K562 (cell line): ENCODE data around the gene PPTC7. TPM values are rescaled to one million over a fixed set of nuclear protein-coding genes. Genes with fewer than 3 reads are reported as not detected.

Source experiments
- ARNT ChIP-seq, 2 experiments: fragments of 450-650 bp; IDR thresholded peaks; 2 replicates each; pipeline ENCODE4 v1.6.1; 2016; ENCODE audit warnings: mild to moderate bottlenecking in 1 of 2
- CXXC5 ChIP-seq: fragments of 250-450 bp; sonication (Bioruptor Pico); IDR thresholded peaks from 2 replicates; pipeline ENCODE4 v1.8.0; 2022; ENCODE audit warnings: inconsistent platforms, mild to moderate bottlenecking, moderate library complexity
- MGA ChIP-seq: fragments of 450-650 bp; IDR thresholded peaks from 2 replicates; pipeline ENCODE4 v1.6.1; 2016; ENCODE audit warnings: mild to moderate bottlenecking, moderate library complexity
- RAD21 ChIP-seq, 2 experiments: fragments of 250-450 bp in 1 of 2; fragments of 450-650 bp in 1 of 2; sonication (Bioruptor Pico) in 1 of 2; formaldehyde crosslinking in 1 of 2; IDR thresholded peaks in 1 of 2; conservative IDR thresholded peaks in 1 of 2; 2 replicates each; pipeline versions ENCODE4 v1.4.0 to v1.8.0; 2020 to 2022; ENCODE audit warnings: mild to moderate bottlenecking in 2 of 2, moderate library complexity in 1 of 2
- ZBTB12 ChIP-seq: fragments of 250-450 bp; sonication (Bioruptor Pico); IDR thresholded peaks from 2 replicates; pipeline ENCODE4 v1.4.0; 2020
- ZFPM2 ChIP-seq: fragments of 250-450 bp; sonication (Bioruptor Pico); IDR thresholded peaks from 2 replicates; pipeline ENCODE4 v1.5.1; 2022; ENCODE audit warnings: mild to moderate bottlenecking
- ZNF140 ChIP-seq: fragments of 250-450 bp; sonication (Bioruptor Pico); IDR thresholded peaks from 2 replicates; pipeline ENCODE4 v1.8.0; 2021; ENCODE audit warnings: moderate library complexity, mild to moderate bottlenecking, inconsistent platforms
- ZNF75A ChIP-seq: fragments of 450-650 bp; formaldehyde crosslinking; IDR thresholded peaks from 2 replicates; pipeline ENCODE4 v1.4.0; 2020; ENCODE audit warnings: mild to moderate bottlenecking
- polyA plus RNA-seq, 8 experiments: library from polyadenylated mRNA; depleted of rRNA in 4 of 8; stranded (reverse) in 5 of 8; unstranded in 3 of 8; fragments of >200 nt; fragmentation: Nextera tagmentation in 2 of 8; fragmentation: Illumina TruSeq in 1 of 8; extraction: Ambion mirVana in 2 of 8; extraction: Trizol in 1 of 8; gene quantifications; 2 replicates each; pipeline versions ENCODE4 v1.2.1 to v1.2.3, GENCODE V29; 2011 to 2014; ENCODE audit warnings: inconsistent platforms in 1 of 8, missing spikeins in 1 of 8
- total RNA-seq, 7 experiments: library from RNA; depleted of rRNA in 6 of 7; stranded (reverse); fragments of >200 nt in 6 of 7; fragmentation: Illumina TruSeq in 2 of 7; extraction: Trizol in 2 of 7; gene quantifications; 2 replicates each; pipeline versions ENCODE4 v1.2.1 to v1.2.3, GENCODE V29; 2011 to 2021; ENCODE audit warnings: low replicate concordance in 1 of 7

PPTC7 gene
- total and polyA plus RNA-seq, 9 of the 15 experiments (the other 6 are each of a cell fraction or from before 2014, with no cell fraction given), result 2.6 to 23.1 (median 11.9) TPM

GRCh38 chr12:110583137-110584059 is at the start of gene PPTC7 (continued):
- TF ChIP-seq MGA, result no peak; the same call in 1 of the 2 replicates
- no peak for TF ChIP-seq RAD21 (CRISPR knock-in tag; conservative IDR thresholded peaks at IDR 0.05 in 1 of 2, IDR thresholded peaks at IDR 0.05 in 1 of 2)
- no peak for TF ChIP-seq ZNF75A
- peak; percentile 79 for TF ChIP-seq CXXC5 (CRISPR knock-in tag)
- no peak for TF ChIP-seq ZFPM2 (CRISPR knock-in tag)
- TF ChIP-seq ARNT (IDR thresholded peaks at IDR 0.05), result no peak; a peak in 1 of 4 replicates
- no peak for TF ChIP-seq ZNF140 (CRISPR knock-in tag)
- no peak for TF ChIP-seq ZBTB12 (CRISPR knock-in tag)
